ENCODE measurements around the gene UNC5C. TPM values are rescaled to one million over a fixed set of nuclear protein-coding genes. Genes with fewer than 3 reads are reported as not detected.
A peak's percentile ranks its signal among the peaks of the same experiment; 100 is the strongest.

The UNC5C gene
- not detected for total RNA-seq

GRCh38 chr4:95548738-95549245, at the start of gene UNC5C:
TSS of gene UNC5C (minus strand) at chr4:95548973.
- H3K4me1 Mint-ChIP-seq (ENCODE audit: low read depth), result peaks cover 14% of the 10 kb centered on the region
- intact Hi-C loops (cut with micrococcal nuclease), result no loop called here
- H3K4me3 Mint-ChIP-seq, result peak within 1 kb of the TSS; percentile 68
- H3K9me3 Mint-ChIP-seq, result no peaks in the 10 kb centered on the region
- TF ChIP-seq CTCF (IDR thresholded peaks at IDR 0.05), result no peak
- ChIA-PET POLR2A (no interaction called here), CTCF (no interaction called here)
- peaks cover 50% of the 10 kb centered on the region for H3K27me3 Mint-ChIP-seq
- DNase-seq, result no peak
- H3K27ac Mint-ChIP-seq, result no peak within 1 kb of the TSS
- H3K36me3 Mint-ChIP-seq (ENCODE audit: low read depth), result no peaks in the 10 kb centered on the region
- peak; percentile 15 for ATAC-seq

GRCh38 chr4:95596676-95597075, 47.9 kb upstream of the UNC5C start:
- CTCF ChIA-PET, result no interaction called here
- intact Hi-C loops (cut with micrococcal nuclease), result no loop called here
- Mint-ChIP-seq H3K9me3 (no peaks in the 10 kb centered on the region), H3K4me3 (no peak overlapping the region), H3K27ac (no peak overlapping the region), H3K27me3 (peaks cover 2% of the 10 kb centered on the region), H3K4me1 (ENCODE audit: low read depth) (peaks cover 1% of the 10 kb centered on the region), H3K36me3 (ENCODE audit: low read depth) (no peaks in the 10 kb centered on the region)
- POLR2A ChIA-PET, result no interaction called here
- no peak for ATAC-seq
- no peak for DNase-seq
- TF ChIP-seq CTCF (IDR thresholded peaks at IDR 0.05), result no peak

- no peak for ATAC-seq
- no peaks in the 10 kb centered on the region for H3K4me1 Mint-ChIP-seq (ENCODE audit: low read depth)
- H3K27ac Mint-ChIP-seq, result no peak overlapping the region
- no peak for TF ChIP-seq CTCF (IDR thresholded peaks at IDR 0.05)
- H3K36me3 Mint-ChIP-seq (ENCODE audit: low read depth), result no peaks in the 10 kb centered on the region
- no peaks in the 10 kb centered on the region for H3K9me3 Mint-ChIP-seq
- ChIA-PET CTCF (no interaction called here), POLR2A (no interaction called here)
- intact Hi-C loops (cut with micrococcal nuclease), result no loop called here
- H3K27me3 Mint-ChIP-seq, result no peaks in the 10 kb centered on the region
- H3K4me3 Mint-ChIP-seq, result no peak overlapping the region
- no peak for DNase-seq
These were observed 45.9 kb upstream of the UNC5C start for GRCh38 chr4:95594629-95595028.

- CTCF ChIA-PET, result no interaction called here
- POLR2A ChIA-PET, result no interaction called here
- no peaks in the 10 kb centered on the region for H3K27me3 Mint-ChIP-seq
- TF ChIP-seq CTCF (IDR thresholded peaks at IDR 0.05), result no peak
- no peaks in the 10 kb centered on the region for H3K9me3 Mint-ChIP-seq
- H3K4me3 Mint-ChIP-seq, result no peak overlapping the region
- H3K36me3 Mint-ChIP-seq (ENCODE audit: low read depth), result no peaks in the 10 kb centered on the region
- intact Hi-C loops (cut with micrococcal nuclease), result no loop called here
- H3K27ac Mint-ChIP-seq, result no peak overlapping the region
- ATAC-seq (no peak), DNase-seq (no peak)
- no peaks in the 10 kb centered on the region for H3K4me1 Mint-ChIP-seq (ENCODE audit: low read depth)
These were observed 45.2 kb upstream of the UNC5C start for GRCh38 chr4:95594013-95594412.

GRCh38 chr4:95591278-95591677, 42.5 kb upstream of the UNC5C start:
- ATAC-seq (no peak), DNase-seq (no peak)
- Mint-ChIP-seq H3K9me3 (no peaks in the 10 kb centered on the region), H3K4me3 (no peak overlapping the region), H3K27ac (no peak overlapping the region), H3K4me1 (ENCODE audit: low read depth) (no peaks in the 10 kb centered on the region), H3K36me3 (ENCODE audit: low read depth) (no peaks in the 10 kb centered on the region), H3K27me3 (peaks cover 2% of the 10 kb centered on the region)
- intact Hi-C loops (cut with micrococcal nuclease), result no loop called here
- TF ChIP-seq CTCF (IDR thresholded peaks at IDR 0.05), result no peak
- ChIA-PET CTCF (no interaction called here), POLR2A (no interaction called here)

Data from activated CD8-positive, alpha-beta T cell treated with anti-CD3 and anti-CD28 coated beads for 36 hours (primary cell).